Activated CD8-positive, alpha-beta memory T cell treated with anti-CD3 and anti-CD28 coated beads for 4 hours (primary cell): Measurements from ENCODE around the gene HGS.

Experiments used
- DNase-seq, 2 donors: peaks; one replicate each; pipeline ENCODE4 v3.0.0-alpha.2; 2020; ENCODE audit warnings: low read depth in 2 of 2

HGS gene

GRCh38 chr17:81683584-81684441 is at the start of gene HGS, which contains the start of gene ARL16:
TSS of gene HGS (plus strand) at chr17:81684011. CDS start at chr17:81684067, 56 bp downstream.
TSS of gene ARL16 (minus strand) at chr17:81683797. CDS start at chr17:81683753, 44 bp downstream.
- peak; percentile 93 to 94 for DNase-seq

GRCh38 chr17:81635431-81635830 is 48.4 kb upstream of the HGS start:
- no peak for DNase-seq

GRCh38 chr17:81635973-81636504 is 47.8 kb upstream of the HGS start:
- DNase-seq = no peak

- DNase-seq = peak; percentile 68 to 69
Observed at GRCh38 chr17:81636505-81637288, 47.1 kb upstream of the HGS start, which contains the start of the genes NPLOC4 and TSPAN10. TSS of gene NPLOC4 (minus strand) at chr17:81637112. CDS start at chr17:81636930, 182 bp downstream. TSS of gene TSPAN10 (plus strand) at chr17:81637196. CDS start at chr17:81642413, 5,217 bp downstream.

- no peak for DNase-seq
Observed at GRCh38 chr17:81638683-81639082, 45.1 kb upstream of the HGS start.

GRCh38 chr17:81640011-81640410 is 43.8 kb upstream of the HGS start:
- no peak for DNase-seq

GRCh38 chr17:81641825-81642489 is 41.9 kb upstream of the HGS start:
- DNase-seq = no peak

GRCh38 chr17:81644496-81644895 is 39.3 kb upstream of the HGS start:
- DNase-seq = no peak

- no peak for DNase-seq
Observed at GRCh38 chr17:81644976-81645952, 38.5 kb upstream of the HGS start.

- no peak for DNase-seq
Observed at GRCh38 chr17:81646869-81647600, 36.8 kb upstream of the HGS start.

- DNase-seq = no peak
Observed at GRCh38 chr17:81647640-81648012, 36.2 kb upstream of the HGS start.

- no peak for DNase-seq
Observed at GRCh38 chr17:81648013-81648706, 35.7 kb upstream of the HGS start.

GRCh38 chr17:81648707-81649085 is 35.1 kb upstream of the HGS start:
- no peak for DNase-seq

- no peak for DNase-seq
Observed at GRCh38 chr17:81650951-81651350, 32.9 kb upstream of the HGS start.

GRCh38 chr17:81651692-81652091 is 32.1 kb upstream of the HGS start:
- DNase-seq = no peak

GRCh38 chr17:81652906-81653771 is 30.7 kb upstream of the HGS start:
- no peak for DNase-seq

GRCh38 chr17:81655378-81656117 is 28.3 kb upstream of the HGS start:
- DNase-seq = no peak
